ENCODE data around the gene MFAP1.

The MFAP1 gene

GRCh38 chr15:43776101-43776717 lies 48.3 kb downstream of the MFAP1 start:
- DNase-seq (ENCODE audit: low read depth): no peak

- DNase-seq (ENCODE audit: low read depth): no peak
These were observed 49.0 kb downstream of the MFAP1 start for GRCh38 chr15:43775411-43775965.

GRCh38 chr15:43774062-43774461 lies 50.4 kb downstream of the MFAP1 start:
- no peak for DNase-seq (ENCODE audit: low read depth)

- no peak for DNase-seq (ENCODE audit: low read depth)
These were observed 51.9 kb downstream of the MFAP1 start for GRCh38 chr15:43772624-43773023.

- no peak for DNase-seq (ENCODE audit: low read depth)
These were observed 52.7 kb downstream of the MFAP1 start for GRCh38 chr15:43771816-43772215.

GRCh38 chr15:43769584-43770228 lies 54.8 kb downstream of the MFAP1 start:
- DNase-seq (ENCODE audit: low read depth): no peak

- no peak for DNase-seq (ENCODE audit: low read depth)
These were observed 60.6 kb downstream of the MFAP1 start for GRCh38 chr15:43763819-43764446.

- DNase-seq (ENCODE audit: low read depth): no peak
These were observed 61.7 kb downstream of the MFAP1 start for GRCh38 chr15:43762824-43763223.

Measured in activated T-cell treated with anti-CD3 and anti-CD28 coated beads for 24 hours (primary cell).